Measurements from ENCODE around the gene INTS3.
"Not testable (repeated sequence)": the region's sequence is repeated elsewhere in the genome, so short reads cannot be mapped to it uniquely, and the experiment has no call there.

- TF ChIP-seq CTCF, POLR2A, POLR2AphosphoS5 (IDR thresholded peaks at IDR 0.05): not testable (repeated sequence)
Observed at GRCh38 chr1:153724634-153725033, 3.2 kb upstream of the INTS3 start.

Data from stomach (tissue), 4 donors.